AG09309 (cell line): ENCODE measurements around the gene FOXJ1.

ENCODE experiments used
- DNase-seq: peaks from one replicate; pipeline ENCODE4 v3.0.0-alpha.2; 2010; ENCODE audit warnings: low read depth
- H3K4me3 ChIP-seq: 2 replicates; pipeline ENCODE4 v1.5.1; 2011; ENCODE audit warnings: mild to moderate bottlenecking, low read depth, low read length, moderate library complexity; ENCODE audit not compliant: control insufficient read depth
- TF ChIP-seq, protein P1 (sequence below): IDR thresholded peaks from 2 replicates; pipeline ENCODE4 v1.5.1; 2011; ENCODE audit warnings: mild to moderate bottlenecking, low read depth, low read length, inconsistent platforms; ENCODE audit not compliant: insufficient read depth, control insufficient read depth; ENCODE audit errors: missing control alignments

The FOXJ1 gene

GRCh38 chr17:76149214-76149613, 8.2 kb upstream of the FOXJ1 start:
- TF ChIP-seq, protein P1, sequence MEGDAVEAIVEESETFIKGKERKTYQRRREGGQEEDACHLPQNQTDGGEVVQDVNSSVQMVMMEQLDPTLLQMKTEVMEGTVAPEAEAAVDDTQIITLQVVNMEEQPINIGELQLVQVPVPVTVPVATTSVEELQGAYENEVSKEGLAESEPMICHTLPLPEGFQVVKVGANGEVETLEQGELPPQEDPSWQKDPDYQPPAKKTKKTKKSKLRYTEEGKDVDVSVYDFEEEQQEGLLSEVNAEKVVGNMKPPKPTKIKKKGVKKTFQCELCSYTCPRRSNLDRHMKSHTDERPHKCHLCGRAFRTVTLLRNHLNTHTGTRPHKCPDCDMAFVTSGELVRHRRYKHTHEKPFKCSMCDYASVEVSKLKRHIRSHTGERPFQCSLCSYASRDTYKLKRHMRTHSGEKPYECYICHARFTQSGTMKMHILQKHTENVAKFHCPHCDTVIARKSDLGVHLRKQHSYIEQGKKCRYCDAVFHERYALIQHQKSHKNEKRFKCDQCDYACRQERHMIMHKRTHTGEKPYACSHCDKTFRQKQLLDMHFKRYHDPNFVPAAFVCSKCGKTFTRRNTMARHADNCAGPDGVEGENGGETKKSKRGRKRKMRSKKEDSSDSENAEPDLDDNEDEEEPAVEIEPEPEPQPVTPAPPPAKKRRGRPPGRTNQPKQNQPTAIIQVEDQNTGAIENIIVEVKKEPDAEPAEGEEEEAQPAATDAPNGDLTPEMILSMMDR = no peak
- H3K4me3 ChIP-seq = no peak overlapping the region
- no peak for DNase-seq

DNA sequence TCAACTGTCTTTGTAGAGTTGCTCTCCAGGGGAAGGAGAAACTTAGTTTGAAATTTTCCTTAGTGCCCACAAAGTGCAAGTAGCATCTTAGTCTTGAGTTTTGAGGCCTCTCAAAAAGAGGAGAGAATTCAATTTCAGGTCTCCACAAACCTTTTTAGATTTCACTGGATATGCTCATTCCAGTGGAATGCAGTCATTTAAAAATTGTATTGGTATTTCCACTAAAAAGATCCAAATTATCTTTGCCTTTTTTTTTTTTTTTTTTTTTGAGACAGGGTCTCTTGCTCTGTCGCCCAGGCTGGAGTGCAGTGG, 6.9 kb upstream of the FOXJ1 start:
- TF ChIP-seq, protein P1 = no peak
- H3K4me3 ChIP-seq = no peak overlapping the region
- DNase-seq = no peak

GRCh38 chr17:76147211-76148014, 6.4 kb upstream of the FOXJ1 start:
- TF ChIP-seq, protein P1 = peak; percentile 65
- no peak for DNase-seq
- H3K4me3 ChIP-seq = no peak overlapping the region

GRCh38 chr17:76146053-76146851, 5.2 kb upstream of the FOXJ1 start:
- no peak for DNase-seq

DNA sequence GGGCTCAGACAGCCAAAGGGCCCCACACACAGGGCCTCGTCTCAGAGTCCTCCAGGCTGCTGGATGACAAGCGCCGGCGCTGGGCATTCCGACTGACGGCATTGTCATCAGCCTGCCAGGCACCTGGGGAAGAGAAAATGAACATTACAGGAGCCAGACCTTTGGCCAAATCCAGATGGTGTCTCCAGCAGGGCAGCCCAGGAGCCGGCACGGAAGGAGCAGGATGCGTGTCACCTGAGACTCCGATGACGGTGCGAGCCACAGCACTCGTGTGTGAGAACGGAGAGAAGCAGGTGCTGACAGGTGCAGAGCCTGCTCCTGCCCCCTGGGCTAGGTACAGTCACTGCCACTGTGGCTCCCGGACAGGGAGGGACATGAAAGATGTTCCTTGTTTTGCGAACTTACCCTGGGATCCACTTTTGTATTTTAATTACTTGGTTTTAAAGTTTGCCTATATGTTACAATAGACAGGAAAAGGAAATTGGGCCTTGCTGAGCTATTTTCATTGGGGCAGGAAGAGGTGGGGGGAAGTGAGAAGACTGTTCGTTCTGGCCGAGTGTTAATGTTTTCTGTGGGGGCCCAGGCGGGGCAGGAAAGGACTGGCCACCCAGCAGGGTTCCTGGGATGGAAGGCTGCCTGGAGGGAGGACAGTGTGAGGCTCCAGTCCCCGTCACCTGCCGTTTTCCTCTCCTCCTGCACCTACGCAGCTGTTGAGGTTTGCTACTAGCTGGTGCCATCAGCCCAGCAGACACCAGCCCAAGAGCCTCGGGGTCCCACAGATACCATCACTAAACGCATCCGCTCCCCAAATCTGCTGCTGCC, 4.4 kb upstream of the FOXJ1 start:
- H3K4me3 ChIP-seq = no peak overlapping the region
- DNase-seq = no peak
- TF ChIP-seq, protein P1 = no peak

More at GRCh38 chr17:76146053-76146851, 5.2 kb upstream of the FOXJ1 start:
- H3K4me3 ChIP-seq = no peak overlapping the region
- TF ChIP-seq, protein P1 = no peak

DNA sequence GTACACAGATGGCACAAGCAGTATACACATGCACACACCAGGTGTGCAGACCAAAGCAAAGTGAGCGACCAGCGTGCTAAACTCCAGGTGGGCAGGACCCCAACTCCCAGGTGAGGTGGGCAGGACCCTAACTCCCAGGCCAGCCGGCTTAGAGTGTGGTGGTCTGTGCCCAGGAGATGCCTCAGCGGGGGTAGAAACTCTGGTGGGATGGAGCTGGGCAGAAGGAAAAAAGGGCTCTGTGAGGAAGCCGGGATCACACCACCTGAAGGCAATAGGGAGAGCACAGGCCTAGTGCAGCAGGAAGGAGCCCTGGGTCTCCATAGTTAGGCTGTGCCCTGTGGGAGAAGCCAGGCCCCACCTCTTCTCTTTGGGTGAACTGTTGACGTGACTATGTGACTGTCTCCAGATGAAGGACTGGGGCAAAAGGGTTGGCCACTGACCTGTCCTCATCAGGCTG, 1.6 kb upstream of the FOXJ1 start:
- no peak overlapping the region for H3K4me3 ChIP-seq
- TF ChIP-seq, protein P1 = no peak
- no peak for DNase-seq
